Measurements from ENCODE around the gene CLMP. TPM values are rescaled to one million over a fixed set of nuclear protein-coding genes. Genes with fewer than 3 reads are reported as not detected.

Gene CLMP
- total RNA-seq, 2 experiments from 2014 or later, result 0.06 to 0.19 TPM

DNA sequence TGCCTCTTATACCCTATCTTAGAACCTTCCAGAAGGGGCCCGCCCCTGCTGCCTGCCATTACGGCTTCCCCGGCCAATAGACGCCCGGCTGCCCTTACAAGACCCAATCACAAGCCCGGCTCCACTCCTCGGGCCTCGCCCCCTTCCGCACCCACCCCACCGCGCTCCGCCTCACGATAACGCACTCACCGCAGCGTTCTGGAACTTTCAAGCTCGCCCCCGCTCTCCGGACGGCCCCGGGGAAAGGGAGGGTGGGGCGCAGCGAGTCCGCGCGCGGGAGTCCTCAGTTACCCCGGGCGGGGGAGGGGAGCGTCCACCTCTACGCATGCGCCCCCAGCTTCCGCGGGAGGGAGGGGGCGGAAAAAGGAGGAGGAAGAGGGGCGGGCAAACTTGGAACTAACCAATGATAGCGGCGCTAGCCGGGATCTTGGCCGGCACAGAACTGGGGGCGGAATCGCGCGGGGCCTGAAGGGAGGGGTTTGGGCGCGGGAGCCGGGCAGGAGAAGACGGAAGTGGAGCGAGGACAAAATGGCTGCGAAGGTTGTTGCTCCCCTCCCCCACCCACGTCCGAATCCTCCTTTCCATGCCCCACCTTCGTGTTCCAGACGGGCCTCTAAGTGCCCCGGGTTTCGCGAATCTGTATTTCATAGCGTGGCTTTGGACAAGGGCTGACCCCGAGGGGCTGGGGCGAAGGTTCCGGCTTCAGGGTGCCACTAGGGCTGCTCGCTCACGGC, 132.7 kb downstream of the CLMP start:
- ChIA-PET CTCF (interaction anchor here (0.6 to 3.5 kb wide), 4 partner anchors 39 to 266 kb away, joined by 3 to 29 read pairs (median 3); no protein-coding TSS in a partner anchor), POLR2A (interaction anchor here (0.6 to 12.8 kb wide), 32 partner anchors 8 to 1613 kb away, joined by 3 to 226 read pairs (median 6); partner anchors contain the start of gene CRTAM)
- H3K4me3 ChIP-seq (ENCODE audit: low read length), result peak overlapping the region; percentile 89
- H3K27ac Mint-ChIP-seq, result peak overlapping the region; percentile 98
- peaks cover 72% of the 10 kb centered on the region for H3K36me3 Mint-ChIP-seq (ENCODE audit: low read depth)
- intact Hi-C loops (cut with DNase I, micrococcal nuclease), result loop anchor here (1.0 to 5.0 kb wide), 5 partner anchors 8 to 1770 kb away; partner anchors contain the start of genes JHY (in 1 of the 2) and SC5D (in 1 of the 2)
- H3K36me3 ChIP-seq (ENCODE audit: insufficient read depth, low read length), result peaks cover 43% of the 10 kb centered on the region
- peak; percentile 97 to 100 (median 99) for DNase-seq
- H3K9me3 ChIP-seq (ENCODE audit: control insufficient read depth in 1 of 2, insufficient read depth in 1 of 2, low read length in 2 of 2), result peaks cover 0 to 3% of the 10 kb centered on the region in 2 experiments
- TF ChIP-seq CTCF (IDR thresholded peaks at IDR 0.05), result no peak
- no peaks in the 10 kb centered on the region for H3K27me3 ChIP-seq (ENCODE audit: control insufficient read depth in 1 of 2, insufficient read depth in 2 of 2, low read length in 2 of 2)
- H3K27ac ChIP-seq (ENCODE audit: low read depth in 1 of 2, low read length in 2 of 2), result peak overlapping the region; percentile 100
- H3K27me3 Mint-ChIP-seq, result no peaks in the 10 kb centered on the region
- H3K4me1 ChIP-seq (ENCODE audit: insufficient read depth, low read length), result peaks cover 68% of the 10 kb centered on the region
- ATAC-seq (ENCODE audit: poor library complexity), result peak; percentile 84
- H3K9me3 Mint-ChIP-seq, result no peaks in the 10 kb centered on the region
- peak overlapping the region; percentile 91 for H3K4me3 Mint-ChIP-seq
- H3K4me1 Mint-ChIP-seq (ENCODE audit: low read depth), result peaks cover 75% of the 10 kb centered on the region

- peaks cover 80% of the 10 kb centered on the region for H3K36me3 Mint-ChIP-seq (ENCODE audit: low read depth)
- ChIA-PET CTCF (interaction anchor here (0.6 to 3.5 kb wide), 6 partner anchors 21 to 265 kb away, joined by 3 to 29 read pairs (median 3); no protein-coding TSS in a partner anchor), POLR2A (interaction anchor here (0.6 to 12.8 kb wide), 30 partner anchors 7 to 1610 kb away, joined by 3 to 226 read pairs (median 6); partner anchors contain the start of gene CRTAM)
- intact Hi-C loops (cut with DNase I, micrococcal nuclease), result loop anchor here (1.0 to 5.0 kb wide), 5 partner anchors 9 to 1769 kb away; partner anchors contain the start of genes JHY (in 1 of the 2) and SC5D (in 1 of the 2)
- DNase-seq, result peak; percentile 41 to 77 (median 55)
- ATAC-seq (ENCODE audit: poor library complexity), result no peak
- H3K9me3 ChIP-seq (ENCODE audit: control insufficient read depth in 1 of 2, insufficient read depth in 1 of 2, low read length in 2 of 2), result peaks cover 0 to 3% of the 10 kb centered on the region in 2 experiments
- no peaks in the 10 kb centered on the region for H3K9me3 Mint-ChIP-seq
- H3K4me1 Mint-ChIP-seq (ENCODE audit: low read depth), result peaks cover 82% of the 10 kb centered on the region
- H3K27me3 ChIP-seq (ENCODE audit: control insufficient read depth in 1 of 2, insufficient read depth in 2 of 2, low read length in 2 of 2), result no peaks in the 10 kb centered on the region
- peak within 1 kb of the TSS; percentile 91 for H3K4me3 Mint-ChIP-seq
- H3K4me1 ChIP-seq (ENCODE audit: insufficient read depth, low read length), result peaks cover 68% of the 10 kb centered on the region
- H3K27ac Mint-ChIP-seq, result peak within 1 kb of the TSS; percentile 98
- H3K27ac ChIP-seq (ENCODE audit: low read depth in 1 of 2, low read length in 2 of 2), result peak within 1 kb of the TSS; percentile 100
- H3K36me3 ChIP-seq (ENCODE audit: insufficient read depth, low read length), result peaks cover 50% of the 10 kb centered on the region
- no peak for TF ChIP-seq CTCF (IDR thresholded peaks at IDR 0.05)
- H3K27me3 Mint-ChIP-seq, result no peaks in the 10 kb centered on the region
- H3K4me3 ChIP-seq (ENCODE audit: low read length), result peak within 1 kb of the TSS; percentile 89
These were observed 133.5 kb downstream of the CLMP start, which contains the start of gene HSPA8 for GRCh38 chr11:123061403-123062157. Gene HSPA8, minus strand, starts transcription at chr11:123062136. Its CDS starts 812 bp downstream, at chr11:123061324.
